Panc1 (cell line): Measurements from ENCODE around the gene THSD7B. TPM values are rescaled to one million over a fixed set of nuclear protein-coding genes. Genes with fewer than 3 reads are reported as not detected.

ENCODE experiments used
- ATAC-seq: fragments of 200-7000 bp; cut with Tn5 transposase; 2 replicates; pipeline ENCODE4 v1.9.1; 2020; ENCODE audit warnings: mild to moderate bottlenecking, moderate library complexity
- BruUV-seq: library from RNA; stranded (reverse); fragments of 400-500 nt; replicated peaks from 2 replicates; lab custom pipeline; 2021; lab: Mats Ljungman, UMichigan
- CTCF ChIA-PET: fragments of 300-600 bp; sonication (Branson Sonifier 250); formaldehyde crosslinking; loops from one replicate; lab custom pipeline; 2022; ENCODE audit warnings: antibody characterized with exemption; lab: Charles Lee
- POLR2A ChIA-PET: fragments of 300-600 bp; sonication (Branson Sonifier 250); formaldehyde crosslinking; loops from one replicate; lab custom pipeline; 2022; ENCODE audit warnings: antibody characterized with exemption; lab: Charles Lee
- DNase-seq: peaks from one replicate; pipeline ENCODE4 v3.0.0-alpha.2; 2010; ENCODE audit warnings: low read depth, low spot score
- H3K27ac ChIP-seq: 2 replicates; pipeline ENCODE4 v1.5.1; 2011; ENCODE audit warnings: mild to moderate bottlenecking, low read length, inconsistent platforms
- H3K27me3 ChIP-seq: fragments of 200-500 bp; sonication (Bioruptor generic); 2 replicates; pipeline ENCODE4 v1.6.0; 2014; ENCODE audit warnings: low read length, inconsistent platforms; ENCODE audit not compliant: control insufficient read depth, insufficient read depth
- H3K36me3 ChIP-seq: fragments of 200-500 bp; sonication (Bioruptor generic); 2 replicates; pipeline ENCODE4 v1.5.1; 2014; ENCODE audit warnings: inconsistent platforms, mild to moderate bottlenecking, low read length, moderate library complexity; ENCODE audit not compliant: control insufficient read depth, insufficient read depth
- H3K4me1 ChIP-seq: 2 replicates; pipeline ENCODE4 v1.5.1; 2011; ENCODE audit warnings: inconsistent platforms, mild to moderate bottlenecking, low read length, moderate library complexity; ENCODE audit not compliant: control insufficient read depth, insufficient read depth
- H3K4me3 ChIP-seq, 2 experiments: 2 replicates each; pipeline ENCODE4 v1.5.1; 2011 to 2012; ENCODE audit warnings: low read depth in 2 of 2, low read length in 2 of 2, mild to moderate bottlenecking in 2 of 2, inconsistent platforms in 1 of 2, moderate library complexity in 1 of 2
- H3K9me3 ChIP-seq: fragments of 200-500 bp; sonication (Bioruptor generic); 2 replicates; pipeline ENCODE4 v1.5.1; 2014; ENCODE audit warnings: low read depth, mild to moderate bottlenecking, inconsistent platforms, low read length, moderate library complexity; ENCODE audit not compliant: control insufficient read depth, insufficient read depth
- POLR2AphosphoS5 ChIP-seq: IDR thresholded peaks from 2 replicates; pipeline ENCODE4 v1.6.1; 2012; ENCODE audit warnings: mild to moderate bottlenecking, low read depth, low read length, moderate library complexity
- SIN3A ChIP-seq: IDR thresholded peaks from 2 replicates; pipeline ENCODE4 v1.6.1; 2012; ENCODE audit warnings: low read depth, mild to moderate bottlenecking, low read length, moderate library complexity, borderline replicate concordance; ENCODE audit not compliant: insufficient read depth
- TCF7L2 ChIP-seq: IDR thresholded peaks from 2 replicates; pipeline ENCODE4 v1.6.1; 2011; ENCODE audit warnings: mild to moderate bottlenecking, low read depth, low read length, inconsistent platforms
- in situ Hi-C: cut with HindIII; loops from 2 replicates; pipeline ENCODE4 v1.10.0; 2016; ENCODE audit warnings: low sequenced_read_pairs, low pct_unique_long_range_greater_than_20kb
- intact Hi-C: fragments of 100-400 bp; cut with micrococcal nuclease; formaldehyde crosslinking; loops from one replicate; pipeline ENCODE4 v1.10.0; 2022; ENCODE audit not compliant: unreplicated experiment
- total RNA-seq: library from RNA; stranded (reverse); gene quantifications from one replicate; pipeline ENCODE4 v1.2.1, GENCODE V29; 2021; ENCODE audit not compliant: unreplicated experiment
- TF ChIP-seq, protein P1 (sequence below), 2 experiments: IDR thresholded peaks; 2 replicates each; pipeline ENCODE4 v1.6.1; 2011 to 2012; ENCODE audit warnings: low read depth in 2 of 2, control low read depth in 1 of 2, low read length in 1 of 2, mild to moderate bottlenecking in 1 of 2, moderate library complexity in 1 of 2; ENCODE audit not compliant: insufficient read depth in 1 of 2
- TF ChIP-seq, protein P2 (sequence below): fragments of 450-650 bp; IDR thresholded peaks from 2 replicates; pipeline ENCODE4 v1.5.1; 2017; ENCODE audit warnings: mild to moderate bottlenecking

The THSD7B gene
- total RNA-seq, 1 experiment from 2014 or later, result not detected

DNA sequence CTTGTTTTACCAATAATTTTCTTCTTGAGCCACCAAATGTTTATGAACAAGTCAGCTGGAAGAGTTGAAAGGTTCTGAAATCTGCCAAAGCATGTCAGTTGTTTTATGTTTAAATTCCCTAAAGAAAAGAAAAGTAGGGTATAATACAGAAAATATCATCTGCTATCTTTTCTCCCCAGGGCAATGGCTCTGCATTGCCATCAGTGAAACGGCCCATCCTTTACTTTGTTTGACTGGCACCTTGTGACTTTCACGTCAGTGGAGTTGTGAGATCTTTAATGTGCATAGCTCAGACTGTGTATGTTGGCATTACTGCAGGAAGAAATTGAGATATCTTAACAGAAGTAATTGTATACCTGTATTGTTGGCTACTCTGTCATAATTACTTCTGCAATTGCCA is 239.9 kb downstream of the THSD7B start:
- no peak overlapping the region for H3K4me3 ChIP-seq
- no peak for DNase-seq
- BruUV-seq, result no TSS peak
- POLR2A ChIA-PET, result no interaction called here
- ATAC-seq, result no peak
- no peaks in the 10 kb centered on the region for H3K36me3 ChIP-seq
- TF ChIP-seq, protein P1, sequence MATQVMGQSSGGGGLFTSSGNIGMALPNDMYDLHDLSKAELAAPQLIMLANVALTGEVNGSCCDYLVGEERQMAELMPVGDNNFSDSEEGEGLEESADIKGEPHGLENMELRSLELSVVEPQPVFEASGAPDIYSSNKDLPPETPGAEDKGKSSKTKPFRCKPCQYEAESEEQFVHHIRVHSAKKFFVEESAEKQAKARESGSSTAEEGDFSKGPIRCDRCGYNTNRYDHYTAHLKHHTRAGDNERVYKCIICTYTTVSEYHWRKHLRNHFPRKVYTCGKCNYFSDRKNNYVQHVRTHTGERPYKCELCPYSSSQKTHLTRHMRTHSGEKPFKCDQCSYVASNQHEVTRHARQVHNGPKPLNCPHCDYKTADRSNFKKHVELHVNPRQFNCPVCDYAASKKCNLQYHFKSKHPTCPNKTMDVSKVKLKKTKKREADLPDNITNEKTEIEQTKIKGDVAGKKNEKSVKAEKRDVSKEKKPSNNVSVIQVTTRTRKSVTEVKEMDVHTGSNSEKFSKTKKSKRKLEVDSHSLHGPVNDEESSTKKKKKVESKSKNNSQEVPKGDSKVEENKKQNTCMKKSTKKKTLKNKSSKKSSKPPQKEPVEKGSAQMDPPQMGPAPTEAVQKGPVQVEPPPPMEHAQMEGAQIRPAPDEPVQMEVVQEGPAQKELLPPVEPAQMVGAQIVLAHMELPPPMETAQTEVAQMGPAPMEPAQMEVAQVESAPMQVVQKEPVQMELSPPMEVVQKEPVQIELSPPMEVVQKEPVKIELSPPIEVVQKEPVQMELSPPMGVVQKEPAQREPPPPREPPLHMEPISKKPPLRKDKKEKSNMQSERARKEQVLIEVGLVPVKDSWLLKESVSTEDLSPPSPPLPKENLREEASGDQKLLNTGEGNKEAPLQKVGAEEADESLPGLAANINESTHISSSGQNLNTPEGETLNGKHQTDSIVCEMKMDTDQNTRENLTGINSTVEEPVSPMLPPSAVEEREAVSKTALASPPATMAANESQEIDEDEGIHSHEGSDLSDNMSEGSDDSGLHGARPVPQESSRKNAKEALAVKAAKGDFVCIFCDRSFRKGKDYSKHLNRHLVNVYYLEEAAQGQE (IDR thresholded peaks at IDR 0.05; ENCODE audit: insufficient read depth in 1 of 2, low read depth in 2 of 2, low read length in 1 of 2), result no peak
- TF ChIP-seq TCF7L2 (no peak), SIN3A (no peak), POLR2AphosphoS5 (no peak)
- TF ChIP-seq, protein P2, sequence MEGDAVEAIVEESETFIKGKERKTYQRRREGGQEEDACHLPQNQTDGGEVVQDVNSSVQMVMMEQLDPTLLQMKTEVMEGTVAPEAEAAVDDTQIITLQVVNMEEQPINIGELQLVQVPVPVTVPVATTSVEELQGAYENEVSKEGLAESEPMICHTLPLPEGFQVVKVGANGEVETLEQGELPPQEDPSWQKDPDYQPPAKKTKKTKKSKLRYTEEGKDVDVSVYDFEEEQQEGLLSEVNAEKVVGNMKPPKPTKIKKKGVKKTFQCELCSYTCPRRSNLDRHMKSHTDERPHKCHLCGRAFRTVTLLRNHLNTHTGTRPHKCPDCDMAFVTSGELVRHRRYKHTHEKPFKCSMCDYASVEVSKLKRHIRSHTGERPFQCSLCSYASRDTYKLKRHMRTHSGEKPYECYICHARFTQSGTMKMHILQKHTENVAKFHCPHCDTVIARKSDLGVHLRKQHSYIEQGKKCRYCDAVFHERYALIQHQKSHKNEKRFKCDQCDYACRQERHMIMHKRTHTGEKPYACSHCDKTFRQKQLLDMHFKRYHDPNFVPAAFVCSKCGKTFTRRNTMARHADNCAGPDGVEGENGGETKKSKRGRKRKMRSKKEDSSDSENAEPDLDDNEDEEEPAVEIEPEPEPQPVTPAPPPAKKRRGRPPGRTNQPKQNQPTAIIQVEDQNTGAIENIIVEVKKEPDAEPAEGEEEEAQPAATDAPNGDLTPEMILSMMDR, result no peak
- in situ Hi-C loops (no loop called here), intact Hi-C loops (no loop called here)
- CTCF ChIA-PET, result no interaction called here
- H3K4me1 ChIP-seq, result no peaks in the 10 kb centered on the region
- H3K27me3 ChIP-seq, result no peaks in the 10 kb centered on the region
- no peaks in the 10 kb centered on the region for H3K9me3 ChIP-seq
- no peak overlapping the region for H3K27ac ChIP-seq

DNA sequence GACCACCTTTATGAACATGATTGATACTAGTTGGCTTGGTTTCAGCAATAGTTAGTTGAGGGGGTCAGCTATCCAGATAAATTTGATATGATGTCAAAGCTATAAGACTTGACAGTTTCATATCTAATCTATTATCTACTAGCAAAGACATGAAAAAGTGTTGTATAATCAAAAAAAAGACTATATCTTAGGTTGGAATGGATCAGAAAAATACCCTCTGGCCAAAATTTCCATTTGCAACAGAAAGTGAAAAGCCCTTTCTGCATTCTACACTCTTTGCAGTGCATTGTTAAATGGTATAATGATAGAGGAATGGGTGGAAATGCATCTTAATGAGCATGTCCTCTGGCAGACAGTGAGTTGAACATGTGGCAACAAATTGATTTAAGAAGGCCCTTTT is 242.6 kb downstream of the THSD7B start:
- CTCF ChIA-PET, result no interaction called here

More for the DNA sequence above, 242.6 kb downstream of the THSD7B start:
- in situ Hi-C loops, result no loop called here
- POLR2A ChIA-PET, result no interaction called here
- H3K4me3 ChIP-seq, result no peak overlapping the region
- no peaks in the 10 kb centered on the region for H3K4me1 ChIP-seq
- no peaks in the 10 kb centered on the region for H3K36me3 ChIP-seq
- TF ChIP-seq POLR2AphosphoS5 (no peak), TCF7L2 (no peak), SIN3A (no peak)
- TF ChIP-seq, protein P2, result no peak
- TF ChIP-seq, protein P1 (IDR thresholded peaks at IDR 0.05; ENCODE audit: insufficient read depth in 1 of 2, low read depth in 2 of 2, low read length in 1 of 2), result no peak
- intact Hi-C loops, result no loop called here
- no peaks in the 10 kb centered on the region for H3K9me3 ChIP-seq
- BruUV-seq, result no TSS peak
- DNase-seq (no peak), ATAC-seq (no peak)
- H3K27ac ChIP-seq, result no peak overlapping the region
- H3K27me3 ChIP-seq, result no peaks in the 10 kb centered on the region
